Osteoblast (primary cell): ENCODE measurements around the gene DSE. TPM values are rescaled to one million over a fixed set of nuclear protein-coding genes. Genes with fewer than 3 reads are reported as not detected.

Source experiments
- DNase-seq: peaks from one replicate; pipeline ENCODE4 v3.0.0; 2011; ENCODE audit warnings: low spot score, mixed read lengths; ENCODE audit not compliant: insufficient read length; ENCODE audit errors: missing footprints
- H2AFZ ChIP-seq: 2 replicates; pipeline ENCODE4 v1.6.0; 2011; ENCODE audit warnings: mild to moderate bottlenecking, low read length
- H3K27ac ChIP-seq: 2 replicates; pipeline ENCODE4 v1.5.1; 2011; ENCODE audit warnings: mild to moderate bottlenecking, low read depth, low read length, moderate library complexity
- H3K27me3 ChIP-seq: 2 replicates; pipeline ENCODE4 v1.6.0; 2012; ENCODE audit warnings: mild to moderate bottlenecking, control low read depth, inconsistent platforms, low read length, moderate library complexity; ENCODE audit not compliant: insufficient read depth
- H3K36me3 ChIP-seq: 2 replicates; pipeline ENCODE4 v1.5.1; 2011; ENCODE audit warnings: mild to moderate bottlenecking, low read length, control low read depth, moderate library complexity; ENCODE audit not compliant: insufficient read depth
- H3K4me1 ChIP-seq: 2 replicates; pipeline ENCODE4 v1.5.1; 2011; ENCODE audit warnings: mild to moderate bottlenecking, low read length, control low read depth, moderate library complexity; ENCODE audit not compliant: insufficient read depth
- H3K4me2 ChIP-seq: 2 replicates; pipeline ENCODE4 v1.6.0; 2011; ENCODE audit warnings: mild to moderate bottlenecking, low read length; ENCODE audit not compliant: insufficient read depth
- H3K4me3 ChIP-seq: fragments of 200-600 bp; sonication (generic); 3 replicates; pipeline ENCODE4 v1.5.1; 2012; ENCODE audit warnings: mild to moderate bottlenecking, low read length, inconsistent platforms; ENCODE audit not compliant: insufficient read depth
- H3K79me2 ChIP-seq: 2 replicates; pipeline ENCODE4 v1.6.0; 2012; ENCODE audit warnings: mild to moderate bottlenecking, low read length, control low read depth, inconsistent platforms; ENCODE audit not compliant: insufficient read depth
- H3K9me3 ChIP-seq: 2 replicates; pipeline ENCODE4 v1.5.1; 2011; ENCODE audit warnings: low read depth, low read length, control low read depth
- H4K20me1 ChIP-seq: 2 replicates; pipeline ENCODE4 v1.6.0; 2012; ENCODE audit warnings: mild to moderate bottlenecking, low read length, control low read depth; ENCODE audit not compliant: insufficient read depth
- CTCF ChIP-seq: IDR thresholded peaks from 2 replicates; pipeline ENCODE4 v1.5.1; 2011; ENCODE audit warnings: mild to moderate bottlenecking, low read depth, low read length, moderate library complexity; ENCODE audit errors: extremely low read depth
- total RNA-seq: library from RNA; depleted of rRNA; stranded (reverse); fragments of >200 nt; gene quantifications from 2 replicates; pipeline ENCODE4 v1.2.3, GENCODE V29; 2012

The DSE gene
- total RNA-seq, 1 donor, result 193 TPM

DNA sequence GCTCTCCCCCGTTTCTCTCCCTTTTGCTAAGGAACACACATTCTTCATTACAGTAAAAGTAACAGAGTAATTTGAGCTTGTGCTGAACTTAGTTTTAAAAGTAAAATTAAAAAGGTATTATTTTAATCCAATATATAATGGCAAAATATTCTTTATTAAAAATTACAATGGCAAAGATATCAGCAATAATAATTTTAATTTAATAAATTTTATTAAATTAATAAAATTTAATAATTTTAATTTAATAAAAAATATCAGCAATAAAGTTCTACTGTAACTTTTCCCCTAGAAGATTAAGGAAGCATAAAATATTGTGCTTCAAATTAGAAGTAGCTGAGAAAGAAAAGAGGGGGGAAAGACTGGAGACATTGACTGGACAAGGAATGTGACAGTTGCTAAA, 32.5 kb downstream of the DSE start:
- Histone ChIP-seq H3K4me2 (no peak overlapping the region), H4K20me1 (peaks cover under 1% of the 10 kb centered on the region), H3K27me3 (no peaks in the 10 kb centered on the region), H3K4me1 (peaks cover 66% of the 10 kb centered on the region), H3K36me3 (peaks cover 16% of the 10 kb centered on the region), H3K27ac (no peak overlapping the region), H2AFZ (no peak overlapping the region), H3K9me3 (no peaks in the 10 kb centered on the region), H3K4me3 (no peak overlapping the region), H3K79me2 (peaks cover 69% of the 10 kb centered on the region)
- TF ChIP-seq CTCF, result no peak
- DNase-seq, result no peak

GRCh38 chr6:116404696-116405095, 33.9 kb downstream of the DSE start:
- no peak for DNase-seq
- Histone ChIP-seq H4K20me1 (peaks cover 4% of the 10 kb centered on the region), H3K4me1 (peaks cover 52% of the 10 kb centered on the region), H3K27me3 (no peaks in the 10 kb centered on the region), H3K79me2 (peaks cover 76% of the 10 kb centered on the region), H3K36me3 (peaks cover 17% of the 10 kb centered on the region), H2AFZ (no peak overlapping the region), H3K4me2 (peak overlapping the region; percentile 64), H3K4me3 (no peak overlapping the region), H3K9me3 (no peaks in the 10 kb centered on the region), H3K27ac (peak overlapping the region; percentile 87)
- TF ChIP-seq CTCF, result no peak

DNA sequence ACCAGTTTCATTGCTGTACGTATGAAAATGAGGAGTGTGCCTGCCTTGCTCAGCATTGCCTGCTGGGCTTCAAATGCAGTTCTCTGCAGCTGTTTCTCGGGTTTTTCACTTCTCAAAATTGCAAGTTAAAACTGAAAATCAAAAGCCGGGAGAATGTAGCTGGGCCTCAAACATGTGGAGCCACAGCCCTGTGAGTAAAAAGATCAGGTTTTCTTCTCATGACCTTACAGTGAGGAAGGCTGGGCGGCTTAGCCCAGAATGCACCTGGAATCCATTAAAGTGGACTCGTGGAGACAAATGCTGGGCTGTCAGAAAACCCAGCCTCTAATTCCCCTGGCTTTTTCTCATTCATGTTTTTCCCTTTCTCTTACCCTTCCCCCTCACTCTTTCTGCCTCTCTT, 34.4 kb downstream of the DSE start:
- Histone ChIP-seq H3K4me3 (no peak overlapping the region), H2AFZ (no peak overlapping the region), H3K9me3 (no peaks in the 10 kb centered on the region), H3K79me2 (peaks cover 77% of the 10 kb centered on the region), H3K4me2 (peak overlapping the region; percentile 64), H3K36me3 (peaks cover 13% of the 10 kb centered on the region), H4K20me1 (peaks cover 4% of the 10 kb centered on the region), H3K27ac (peak overlapping the region; percentile 87), H3K27me3 (no peaks in the 10 kb centered on the region), H3K4me1 (peaks cover 47% of the 10 kb centered on the region)
- no peak for DNase-seq
- TF ChIP-seq CTCF, result no peak

DNA sequence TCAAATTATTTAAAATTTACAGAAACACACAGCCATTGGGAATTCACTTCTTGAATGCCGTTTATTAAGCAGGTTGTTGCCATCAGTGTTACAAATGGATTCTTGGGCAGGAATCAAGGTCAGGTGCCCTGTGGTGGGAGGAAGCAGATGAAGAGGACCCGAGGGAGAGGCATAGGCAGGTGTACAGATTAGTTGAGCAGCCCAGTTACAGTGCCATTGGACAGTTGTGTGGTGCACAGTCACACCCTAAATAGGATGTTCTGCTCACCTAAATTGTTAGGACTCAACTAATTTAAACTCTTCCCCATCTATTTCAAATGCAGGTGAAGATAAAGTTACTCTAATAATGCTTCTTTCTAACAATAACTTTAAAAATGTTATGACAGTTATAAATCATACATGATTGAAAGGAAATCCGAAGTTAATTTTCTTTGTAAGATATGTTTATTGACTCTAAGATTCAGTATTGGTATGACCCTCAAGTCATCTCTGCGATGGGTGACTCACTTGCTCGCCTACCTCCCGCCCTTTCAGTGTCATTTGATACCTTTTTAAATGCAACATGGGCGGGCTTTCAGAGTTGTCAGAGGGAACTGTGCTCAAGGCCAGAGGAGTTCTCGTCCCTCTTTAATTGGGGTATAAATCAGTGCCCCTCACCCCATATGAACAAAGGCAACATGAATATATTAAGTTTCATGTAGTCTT, 35.1 kb downstream of the DSE start:
- Histone ChIP-seq H3K27ac (peak overlapping the region; percentile 87), H3K79me2 (peaks cover 78% of the 10 kb centered on the region), H4K20me1 (peaks cover 4% of the 10 kb centered on the region), H3K27me3 (no peaks in the 10 kb centered on the region), H2AFZ (no peak overlapping the region), H3K9me3 (no peaks in the 10 kb centered on the region), H3K4me1 (peaks cover 44% of the 10 kb centered on the region), H3K4me2 (peak overlapping the region; percentile 64), H3K36me3 (peaks cover 13% of the 10 kb centered on the region), H3K4me3 (no peak overlapping the region)
- DNase-seq, result no peak
- TF ChIP-seq CTCF, result no peak
